ENCODE results near the gene RBM42. TPM values are rescaled to one million over a fixed set of nuclear protein-coding genes. Genes with fewer than 3 reads are reported as not detected.

RBM42 gene
- total RNA-seq, 1 donor from 2014 or later: 73.6 TPM

- ATAC-seq (ENCODE audit: low read depth) (no peak), DNase-seq (no peak)
- ChIA-PET POLR2A (no interaction called here), CTCF (no interaction called here)
- no peaks in the 10 kb centered on the region for H3K4me1 Mint-ChIP-seq
- TF ChIP-seq CTCF (IDR thresholded peaks at IDR 0.05): no peak
- no peak within 1 kb of the TSS for H3K4me3 Mint-ChIP-seq
- H3K9me3 Mint-ChIP-seq: no peaks in the 10 kb centered on the region
- no peaks in the 10 kb centered on the region for H3K36me3 Mint-ChIP-seq (ENCODE audit: low read depth)
- intact Hi-C loops (cut with micrococcal nuclease): no loop called here
- H3K27me3 Mint-ChIP-seq: peaks cover 15% of the 10 kb centered on the region
- H3K27ac Mint-ChIP-seq: no peak within 1 kb of the TSS
Measured at GRCh38 chr19:35666251-35666913, 37.5 kb downstream of the RBM42 start, which contains the start of gene UPK1A. TSS of gene UPK1A (plus strand) at chr19:35666517. CDS start at chr19:35666813, 296 bp downstream.

DNA sequence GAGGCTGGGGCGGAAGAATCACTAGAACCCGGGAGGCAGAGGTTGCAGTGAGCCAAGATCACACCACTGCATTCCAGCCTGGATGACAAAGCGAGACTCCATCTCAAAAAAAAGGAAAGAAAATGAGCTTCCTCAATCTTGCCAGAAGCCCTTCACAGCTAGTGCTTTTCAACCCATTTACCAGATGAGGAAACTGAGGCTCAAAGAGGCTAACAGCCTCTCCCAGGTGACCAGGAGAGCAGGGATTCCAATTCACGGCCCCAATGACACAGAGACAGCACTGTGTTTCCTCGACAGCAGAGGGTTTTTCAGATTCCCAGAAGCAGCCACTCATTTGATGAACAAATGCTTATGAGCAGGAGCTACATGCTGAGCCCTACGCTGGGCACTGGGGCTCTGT, 40.7 kb downstream of the RBM42 start:
- Mint-ChIP-seq H3K4me3 (no peak overlapping the region), H3K4me1 (peaks cover 8% of the 10 kb centered on the region), H3K9me3 (no peaks in the 10 kb centered on the region), H3K27me3 (peaks cover 30% of the 10 kb centered on the region), H3K36me3 (ENCODE audit: low read depth) (no peaks in the 10 kb centered on the region), H3K27ac (no peak overlapping the region)
- intact Hi-C loops (cut with micrococcal nuclease): no loop called here
- ATAC-seq (ENCODE audit: low read depth) (no peak), DNase-seq (no peak)
- TF ChIP-seq CTCF (IDR thresholded peaks at IDR 0.05): no peak
- POLR2A ChIA-PET: no interaction called here
- CTCF ChIA-PET: no interaction called here

DNA sequence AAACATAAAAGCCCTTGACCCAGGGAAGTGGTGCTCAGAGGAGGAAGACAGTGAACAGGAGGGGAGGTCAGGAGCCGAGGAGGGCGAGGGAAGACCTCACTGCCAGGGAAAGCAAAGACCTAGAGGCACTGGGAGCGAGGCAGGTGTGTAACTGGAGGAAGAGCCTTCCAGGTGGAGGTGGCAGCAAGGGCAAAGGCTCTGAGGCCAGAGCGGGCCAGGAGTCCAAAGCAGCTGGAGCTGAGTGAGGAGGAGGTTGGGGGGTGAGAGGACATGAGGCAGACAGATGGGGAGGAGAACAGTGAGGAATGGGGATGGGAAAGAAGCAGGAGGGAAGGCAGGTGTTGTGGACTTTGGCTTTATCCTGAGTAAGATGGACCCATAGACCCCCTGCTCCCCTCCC, 41.1 kb downstream of the RBM42 start:
- intact Hi-C loops (cut with micrococcal nuclease): no loop called here
- peaks cover 31% of the 10 kb centered on the region for H3K27me3 Mint-ChIP-seq
- H3K4me1 Mint-ChIP-seq: peaks cover 8% of the 10 kb centered on the region
- ATAC-seq (ENCODE audit: low read depth) (no peak), DNase-seq (no peak)
- H3K4me3 Mint-ChIP-seq: no peak overlapping the region
- H3K27ac Mint-ChIP-seq: no peak overlapping the region
- no peaks in the 10 kb centered on the region for H3K9me3 Mint-ChIP-seq
- no peaks in the 10 kb centered on the region for H3K36me3 Mint-ChIP-seq (ENCODE audit: low read depth)
- ChIA-PET CTCF (no interaction called here), POLR2A (no interaction called here)
- no peak for TF ChIP-seq CTCF (IDR thresholded peaks at IDR 0.05)

GRCh38 chr19:35670686-35671085, 41.9 kb downstream of the RBM42 start:
- H3K27me3 Mint-ChIP-seq: peaks cover 33% of the 10 kb centered on the region
- ChIA-PET CTCF (no interaction called here), POLR2A (interaction anchor here (0.7 kb wide), 2 partner anchors 16 to 67 kb away, joined by 3 to 5 read pairs; no protein-coding TSS in a partner anchor)
- DNase-seq: no peak
- intact Hi-C loops (cut with micrococcal nuclease): no loop called here
- no peak overlapping the region for H3K27ac Mint-ChIP-seq
- no peaks in the 10 kb centered on the region for H3K36me3 Mint-ChIP-seq (ENCODE audit: low read depth)
- peaks cover 8% of the 10 kb centered on the region for H3K4me1 Mint-ChIP-seq
- no peaks in the 10 kb centered on the region for H3K9me3 Mint-ChIP-seq
- no peak for ATAC-seq (ENCODE audit: low read depth)
- TF ChIP-seq CTCF (IDR thresholded peaks at IDR 0.05): no peak
- H3K4me3 Mint-ChIP-seq: no peak overlapping the region

GRCh38 chr19:35671818-35672217, 43.0 kb downstream of the RBM42 start:
- H3K9me3 Mint-ChIP-seq: no peaks in the 10 kb centered on the region
- no peak for TF ChIP-seq CTCF (IDR thresholded peaks at IDR 0.05)
- no peaks in the 10 kb centered on the region for H3K36me3 Mint-ChIP-seq (ENCODE audit: low read depth)
- no peak overlapping the region for H3K27ac Mint-ChIP-seq
- intact Hi-C loops (cut with micrococcal nuclease): no loop called here
- no peak overlapping the region for H3K4me3 Mint-ChIP-seq
- ATAC-seq (ENCODE audit: low read depth) (no peak), DNase-seq (no peak)
- ChIA-PET CTCF (no interaction called here), POLR2A (no interaction called here)
- peaks cover 41% of the 10 kb centered on the region for H3K27me3 Mint-ChIP-seq
- H3K4me1 Mint-ChIP-seq: peaks cover 8% of the 10 kb centered on the region

All from activated B cell treated with CpG ODN at 0.5 μM for 24 hours (primary cell).